ENCODE measurements around the gene CHD5. TPM values are rescaled to one million over a fixed set of nuclear protein-coding genes. Genes with fewer than 3 reads are reported as not detected.

CHD5 gene
- total RNA-seq, 4 donors from 2014 or later: 0.19 to 0.24 (median 0.19) TPM; not detected in 1

- ATAC-seq (ENCODE audit: low FRiP score): no peak
- TF ChIP-seq, protein P1, sequence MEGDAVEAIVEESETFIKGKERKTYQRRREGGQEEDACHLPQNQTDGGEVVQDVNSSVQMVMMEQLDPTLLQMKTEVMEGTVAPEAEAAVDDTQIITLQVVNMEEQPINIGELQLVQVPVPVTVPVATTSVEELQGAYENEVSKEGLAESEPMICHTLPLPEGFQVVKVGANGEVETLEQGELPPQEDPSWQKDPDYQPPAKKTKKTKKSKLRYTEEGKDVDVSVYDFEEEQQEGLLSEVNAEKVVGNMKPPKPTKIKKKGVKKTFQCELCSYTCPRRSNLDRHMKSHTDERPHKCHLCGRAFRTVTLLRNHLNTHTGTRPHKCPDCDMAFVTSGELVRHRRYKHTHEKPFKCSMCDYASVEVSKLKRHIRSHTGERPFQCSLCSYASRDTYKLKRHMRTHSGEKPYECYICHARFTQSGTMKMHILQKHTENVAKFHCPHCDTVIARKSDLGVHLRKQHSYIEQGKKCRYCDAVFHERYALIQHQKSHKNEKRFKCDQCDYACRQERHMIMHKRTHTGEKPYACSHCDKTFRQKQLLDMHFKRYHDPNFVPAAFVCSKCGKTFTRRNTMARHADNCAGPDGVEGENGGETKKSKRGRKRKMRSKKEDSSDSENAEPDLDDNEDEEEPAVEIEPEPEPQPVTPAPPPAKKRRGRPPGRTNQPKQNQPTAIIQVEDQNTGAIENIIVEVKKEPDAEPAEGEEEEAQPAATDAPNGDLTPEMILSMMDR (IDR thresholded peaks at IDR 0.05): no peak
- DNase-seq (ENCODE audit: low spot score): no peak
Observed at GRCh38 chr1:6180707-6181311, 688 bp upstream of the CHD5 start.

DNA sequence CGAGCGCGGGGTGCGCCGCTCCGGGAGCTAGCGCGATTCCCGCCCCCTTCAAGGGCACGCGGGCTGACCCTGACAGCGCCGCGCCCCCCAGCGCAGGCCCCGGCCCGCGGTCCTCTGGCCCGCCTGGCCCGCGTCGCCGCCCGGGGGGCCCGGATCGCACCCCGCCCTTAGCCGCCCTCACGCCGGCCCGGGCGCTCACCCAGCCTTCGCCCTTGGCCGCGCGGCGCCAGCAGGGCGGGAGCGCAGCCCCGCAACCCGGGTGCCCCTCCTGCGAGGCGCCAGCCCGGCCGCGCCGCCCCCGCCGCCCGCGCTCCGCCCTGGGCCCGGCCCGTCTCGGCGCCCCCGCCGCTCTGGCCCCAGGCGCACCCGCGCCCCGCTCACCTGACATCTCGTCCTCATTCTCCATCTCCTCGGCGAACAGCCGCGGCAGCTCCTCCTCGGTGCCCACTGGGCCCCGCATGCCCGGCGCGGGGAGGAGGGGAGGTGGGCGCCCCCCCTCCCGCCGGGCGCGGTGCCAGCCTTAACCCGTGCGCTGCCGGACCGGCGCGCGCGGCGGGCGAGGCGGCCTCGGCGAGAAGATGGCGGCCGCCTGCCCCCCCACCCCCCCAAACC, 451 bp downstream of the CHD5 start:
- no peak for DNase-seq (ENCODE audit: low spot score)
- ATAC-seq (ENCODE audit: low FRiP score): no peak
- TF ChIP-seq, protein P1 (IDR thresholded peaks at IDR 0.05): no peak

DNA sequence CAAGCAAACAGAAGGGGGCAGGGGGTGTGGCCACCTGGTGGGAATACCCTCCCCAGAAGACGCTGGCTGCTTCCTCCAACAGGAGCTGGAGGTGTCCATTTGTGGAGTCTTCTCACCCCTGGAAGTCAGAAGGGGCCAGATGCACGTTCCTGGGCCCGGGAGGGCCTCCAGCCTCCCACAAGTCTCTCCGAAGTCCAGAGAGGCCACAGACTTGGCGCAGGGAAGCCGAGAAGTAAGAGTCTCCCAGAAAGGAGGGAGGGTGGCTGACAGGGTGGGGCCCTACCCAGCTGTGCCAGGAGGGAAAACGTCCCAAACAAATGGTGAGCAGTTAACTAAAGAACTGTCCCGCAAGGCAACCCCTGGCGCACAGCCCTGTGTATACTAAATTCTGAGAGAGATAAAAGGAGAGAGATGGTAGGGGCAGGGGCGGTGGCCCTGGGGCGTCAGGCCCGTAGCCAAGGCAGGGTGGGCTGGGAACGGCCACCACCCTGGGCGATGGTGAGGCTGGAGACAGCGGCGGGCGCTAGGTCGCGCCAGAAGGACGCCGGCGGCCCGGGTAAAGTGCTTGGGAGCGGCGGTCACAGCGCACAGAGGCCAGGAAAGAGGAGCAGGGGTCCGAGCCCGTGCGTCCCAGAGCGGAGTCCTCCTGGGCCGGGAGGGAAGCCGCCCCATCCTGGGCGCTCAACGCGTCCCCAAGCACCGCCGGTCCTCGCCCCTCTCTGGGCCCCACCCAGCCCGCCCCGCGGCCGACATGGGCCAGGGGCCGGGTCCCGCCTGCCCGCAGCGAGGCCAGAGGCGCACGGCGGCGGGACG, 1.2 kb downstream of the CHD5 start:
- DNase-seq (ENCODE audit: low spot score): no peak
- TF ChIP-seq, protein P1 (IDR thresholded peaks at IDR 0.05): no peak
- no peak for ATAC-seq (ENCODE audit: low FRiP score)

- ATAC-seq (ENCODE audit: low FRiP score) (no peak), DNase-seq (ENCODE audit: low spot score) (no peak)
- TF ChIP-seq, protein P1 (IDR thresholded peaks at IDR 0.05): no peak
Observed at GRCh38 chr1:6177681-6178380, 2.3 kb downstream of the CHD5 start.

GRCh38 chr1:6176779-6177178, 3.3 kb downstream of the CHD5 start:
- TF ChIP-seq, protein P1 (IDR thresholded peaks at IDR 0.05): no peak
- ATAC-seq (ENCODE audit: low FRiP score) (no peak), DNase-seq (ENCODE audit: low spot score) (no peak)

GRCh38 chr1:6175411-6175828, 4.7 kb downstream of the CHD5 start:
- ATAC-seq (ENCODE audit: low FRiP score) (no peak), DNase-seq (ENCODE audit: low spot score) (no peak)
- TF ChIP-seq, protein P1 (IDR thresholded peaks at IDR 0.05): no peak
